Neutrophil (primary cell): ENCODE measurements around the gene C1D.

Experiments used
- H3K27ac ChIP-seq: fragments of 200-600 bp; sonication (generic); 2 replicates; pipeline ENCODE4 v1.5.1; 2016; ENCODE audit warnings: mild to moderate bottlenecking, moderate library complexity
- H3K27me3 ChIP-seq: fragments of 200-600 bp; sonication (generic); 2 replicates; pipeline ENCODE4 v1.6.0; 2016; ENCODE audit warnings: mild to moderate bottlenecking
- H3K36me3 ChIP-seq: fragments of 200-600 bp; sonication (generic); 2 replicates; pipeline ENCODE4 v1.5.1; 2017
- H3K4me1 ChIP-seq, 2 experiments: fragments of 200-600 bp in 1 of 2; sonication (generic) in 1 of 2; 1 replicate in 1 of 2; 2 replicates in 1 of 2; pipeline versions ENCODE4 v1.5.1 to v1.6.1; 2013 to 2016; ENCODE audit warnings: low read depth in 1 of 2, low read length in 1 of 2, mild to moderate bottlenecking in 1 of 2, moderate library complexity in 1 of 2; ENCODE audit not compliant: control insufficient read depth in 1 of 2, insufficient read depth in 1 of 2
- H3K4me3 ChIP-seq, 2 experiments: fragments of 200-600 bp in 1 of 2; sonication (generic) in 1 of 2; 1 replicate in 1 of 2; 2 replicates in 1 of 2; pipeline ENCODE4 v1.5.1; 2013 to 2016; ENCODE audit warnings: low read depth in 1 of 2, low read length in 1 of 2, mild to moderate bottlenecking in 1 of 2, moderate library complexity in 1 of 2
- H3K9me3 ChIP-seq: fragments of 200-600 bp; sonication (generic); 2 replicates; pipeline ENCODE4 v1.5.1; 2016
- TF ChIP-seq, protein P1 (sequence below): fragments of 200-600 bp; sonication (generic); IDR thresholded peaks from 2 replicates; pipeline ENCODE4 v1.5.1; 2016; ENCODE audit warnings: antibody characterized with exemption

C1D gene, protein sequence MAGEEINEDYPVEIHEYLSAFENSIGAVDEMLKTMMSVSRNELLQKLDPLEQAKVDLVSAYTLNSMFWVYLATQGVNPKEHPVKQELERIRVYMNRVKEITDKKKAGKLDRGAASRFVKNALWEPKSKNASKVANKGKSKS

DNA sequence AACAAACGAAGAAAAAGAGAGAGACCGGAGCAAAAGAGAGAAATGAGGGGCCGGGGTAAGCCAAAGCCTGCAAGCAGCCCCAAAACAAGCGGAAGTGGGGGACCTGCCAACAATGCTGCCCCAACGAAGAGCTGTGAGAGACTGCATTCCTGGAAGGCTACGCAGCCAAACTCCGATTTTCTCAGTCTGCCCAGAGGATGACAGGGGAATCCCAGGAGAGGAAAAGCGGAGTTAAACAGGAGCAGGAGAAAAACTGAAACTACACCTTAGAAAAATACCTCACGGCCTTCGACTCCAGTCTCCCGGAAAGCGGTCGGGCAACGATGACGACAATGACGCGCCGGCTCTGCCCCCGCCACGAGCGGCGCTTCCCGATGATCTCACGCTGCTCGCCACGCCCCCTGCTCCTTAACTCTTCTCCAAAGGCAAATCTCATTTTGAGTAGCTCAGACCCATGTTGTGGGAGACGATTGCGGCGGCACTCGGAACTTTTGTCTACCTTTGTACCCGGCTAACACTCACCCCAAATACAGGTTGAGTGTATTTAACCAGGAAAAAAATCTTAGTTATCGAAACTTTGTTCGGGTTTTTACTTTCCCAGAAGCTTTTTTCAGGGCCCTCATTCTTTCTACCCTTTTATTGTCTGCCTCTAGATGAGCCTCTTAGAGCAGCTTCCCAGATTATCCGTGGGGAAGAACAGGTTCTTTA, at the start of gene C1D:
C1D (minus strand) TSS at position 325 of the 708 bp plus-strand sequence. CDS start 15,694 bp downstream, outside the sequence.
- no peaks in the 10 kb centered on the region for H3K27me3 ChIP-seq
- H3K4me3 ChIP-seq: peak within 1 kb of the TSS; percentile 67 to 96
- TF ChIP-seq, protein P1, sequence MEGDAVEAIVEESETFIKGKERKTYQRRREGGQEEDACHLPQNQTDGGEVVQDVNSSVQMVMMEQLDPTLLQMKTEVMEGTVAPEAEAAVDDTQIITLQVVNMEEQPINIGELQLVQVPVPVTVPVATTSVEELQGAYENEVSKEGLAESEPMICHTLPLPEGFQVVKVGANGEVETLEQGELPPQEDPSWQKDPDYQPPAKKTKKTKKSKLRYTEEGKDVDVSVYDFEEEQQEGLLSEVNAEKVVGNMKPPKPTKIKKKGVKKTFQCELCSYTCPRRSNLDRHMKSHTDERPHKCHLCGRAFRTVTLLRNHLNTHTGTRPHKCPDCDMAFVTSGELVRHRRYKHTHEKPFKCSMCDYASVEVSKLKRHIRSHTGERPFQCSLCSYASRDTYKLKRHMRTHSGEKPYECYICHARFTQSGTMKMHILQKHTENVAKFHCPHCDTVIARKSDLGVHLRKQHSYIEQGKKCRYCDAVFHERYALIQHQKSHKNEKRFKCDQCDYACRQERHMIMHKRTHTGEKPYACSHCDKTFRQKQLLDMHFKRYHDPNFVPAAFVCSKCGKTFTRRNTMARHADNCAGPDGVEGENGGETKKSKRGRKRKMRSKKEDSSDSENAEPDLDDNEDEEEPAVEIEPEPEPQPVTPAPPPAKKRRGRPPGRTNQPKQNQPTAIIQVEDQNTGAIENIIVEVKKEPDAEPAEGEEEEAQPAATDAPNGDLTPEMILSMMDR: no peak
- H3K36me3 ChIP-seq: no peaks in the 10 kb centered on the region
- H3K27ac ChIP-seq: peak within 1 kb of the TSS; percentile 82
- no peaks in the 10 kb centered on the region for H3K9me3 ChIP-seq
- peaks cover 13 to 14% of the 10 kb centered on the region in 2 experiments for H3K4me1 ChIP-seq

DNA sequence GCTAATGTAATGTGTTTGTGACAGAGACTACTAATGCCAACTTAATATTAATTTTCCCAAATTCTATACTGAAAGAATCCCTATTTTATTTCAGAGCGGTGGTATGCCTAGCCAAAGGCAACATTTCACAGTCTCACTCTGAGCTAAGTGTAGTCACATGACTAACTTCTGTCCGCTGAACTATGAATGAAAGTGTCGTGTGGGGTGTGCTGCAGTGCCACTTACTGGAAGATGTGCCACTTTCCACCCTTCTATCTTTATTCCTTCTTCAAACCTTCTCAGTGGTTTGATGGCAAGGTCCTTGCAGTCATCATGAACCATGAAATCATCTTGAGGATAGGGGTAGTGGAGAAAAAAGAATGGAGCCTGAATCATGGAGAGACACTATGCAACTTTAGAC, 47.3 kb upstream of the C1D start:
- TF ChIP-seq, protein P1: no peak
- Histone ChIP-seq H3K27ac (no peak overlapping the region), H3K4me1 (peaks cover 14 to 17% of the 10 kb centered on the region in 2 experiments), H3K9me3 (no peaks in the 10 kb centered on the region), H3K4me3 (no peak overlapping the region), H3K27me3 (no peaks in the 10 kb centered on the region), H3K36me3 (no peaks in the 10 kb centered on the region)

DNA sequence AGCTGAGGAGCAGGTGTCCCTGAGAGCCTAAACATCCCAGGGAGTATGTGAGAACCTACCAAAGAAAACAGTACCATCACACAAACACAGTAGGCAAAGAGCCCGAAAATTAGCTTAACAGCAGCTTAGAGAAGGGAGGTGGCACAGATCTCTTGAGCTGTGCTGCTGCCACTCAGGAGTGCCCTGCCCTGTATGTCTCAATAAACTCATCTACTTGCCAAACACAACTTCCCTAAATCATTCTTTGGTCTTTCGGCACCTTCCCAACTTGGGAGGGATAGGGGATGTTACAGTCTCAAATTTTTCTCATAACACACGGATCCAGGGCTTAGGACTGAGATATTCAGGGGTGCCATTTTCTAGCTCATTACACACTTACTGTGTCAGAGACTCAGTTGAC, 45.3 kb upstream of the C1D start:
- TF ChIP-seq, protein P1: no peak
- no peaks in the 10 kb centered on the region for H3K9me3 ChIP-seq
- H3K36me3 ChIP-seq: no peaks in the 10 kb centered on the region
- H3K4me1 ChIP-seq: peaks cover 14 to 17% of the 10 kb centered on the region in 2 experiments
- H3K27me3 ChIP-seq: no peaks in the 10 kb centered on the region
- peak overlapping the region; percentile 77 for H3K27ac ChIP-seq
- peak overlapping the region in 1 of 2 experiments; percentile 12 for H3K4me3 ChIP-seq

DNA sequence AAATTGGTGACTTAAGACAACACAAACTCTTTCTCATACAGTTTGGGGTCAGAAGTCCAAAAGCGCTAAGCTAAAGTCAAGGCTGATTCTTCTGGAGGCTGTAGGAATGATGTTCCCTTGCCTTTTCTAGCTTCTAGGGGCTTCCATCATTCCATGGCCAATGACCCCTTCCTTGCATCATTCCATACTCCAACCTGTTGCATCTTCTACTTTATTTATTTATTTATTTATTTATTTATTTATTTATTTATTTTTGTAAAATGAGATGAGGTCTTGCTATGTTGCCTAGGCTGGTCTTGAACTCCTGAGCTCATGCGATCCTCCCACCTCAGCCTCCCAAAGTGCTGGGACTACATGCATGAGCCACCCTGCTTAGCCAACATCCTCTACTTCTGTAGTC, 44.7 kb upstream of the C1D start:
- peaks cover 14 to 17% of the 10 kb centered on the region in 2 experiments for H3K4me1 ChIP-seq
- H3K9me3 ChIP-seq: no peaks in the 10 kb centered on the region
- TF ChIP-seq, protein P1: no peak
- peak overlapping the region; percentile 77 for H3K27ac ChIP-seq
- H3K27me3 ChIP-seq: no peaks in the 10 kb centered on the region
- peak overlapping the region in 1 of 2 experiments; percentile 12 for H3K4me3 ChIP-seq
- H3K36me3 ChIP-seq: no peaks in the 10 kb centered on the region

DNA sequence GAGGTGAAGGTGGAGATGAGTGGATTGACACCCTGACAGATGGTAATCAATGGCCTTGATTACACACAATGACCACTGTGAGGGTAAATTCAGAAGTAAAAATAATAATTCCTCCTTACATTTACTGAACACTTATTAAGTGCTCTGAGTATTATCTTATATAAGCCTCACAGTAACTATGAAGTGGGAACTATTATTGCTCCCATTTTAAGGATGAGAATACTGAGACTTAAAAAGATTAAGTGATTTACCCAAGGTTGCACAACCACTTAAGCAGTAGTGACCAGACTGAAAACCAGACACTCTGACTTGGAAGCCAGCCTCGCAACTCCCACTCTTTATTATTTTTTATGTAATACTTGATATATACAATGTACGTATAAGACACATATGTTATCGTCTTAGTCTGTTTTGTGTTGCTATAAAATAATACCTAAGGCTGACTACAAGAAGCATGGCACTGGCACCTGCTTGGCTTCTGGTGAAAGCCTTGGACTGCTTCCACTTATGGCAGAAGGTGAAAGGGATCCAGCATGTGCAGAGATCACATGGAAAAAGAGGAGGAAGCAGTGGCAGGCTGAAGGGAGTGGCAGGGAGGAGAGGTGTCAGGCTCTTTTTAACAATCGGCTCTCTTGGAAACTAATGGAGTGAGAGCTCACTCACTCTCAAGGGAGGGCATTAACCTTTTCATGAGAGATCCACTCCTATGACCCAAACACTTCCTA, 41.5 kb upstream of the C1D start:
- Histone ChIP-seq H3K9me3 (no peaks in the 10 kb centered on the region), H3K36me3 (no peaks in the 10 kb centered on the region), H3K4me3 (no peak overlapping the region), H3K27ac (no peak overlapping the region), H3K27me3 (no peaks in the 10 kb centered on the region), H3K4me1 (peaks cover 14 to 17% of the 10 kb centered on the region in 2 experiments)
- TF ChIP-seq, protein P1: no peak
